SK-N-SH (cell line): ENCODE data around the gene NT5C. TPM values are rescaled to one million over a fixed set of nuclear protein-coding genes. Genes with fewer than 3 reads are reported as not detected.
A peak's percentile ranks its signal among the peaks of the same experiment; 100 is the strongest.
"Not testable (repeated sequence)": the region's sequence is repeated elsewhere in the genome, so short reads cannot be mapped to it uniquely, and the experiment has no call there.

Experiments used
- CTCF ChIA-PET: fragments of 300-600, 350-600 bp; formaldehyde crosslinking; extraction: SDS; loops from one replicate; lab custom pipeline; 2021; lab: Yijun Ruan, JAX
- POLR2A ChIA-PET: fragments of 350-600 bp; sonication (Branson Sonifier 250); formaldehyde crosslinking; extraction: SDS; loops from one replicate; lab custom pipeline; 2020; ENCODE audit warnings: antibody characterized with exemption, inconsistent platforms; lab: Yijun Ruan, JAX
- DNase-seq: peaks from one replicate; pipeline ENCODE4 v3.0.0; 2012
- H2AFZ ChIP-seq: fragments of 200-600 bp; sonication (generic); 2 replicates; pipeline ENCODE4 v1.8.1; 2016; ENCODE audit warnings: antibody characterized with exemption, mild to moderate bottlenecking, low read depth
- H3F3A ChIP-seq: fragments of 200-600 bp; sonication (generic); replicated peaks from 2 replicates; pipeline ENCODE3; 2016; ENCODE audit warnings: antibody characterized with exemption, mild to moderate bottlenecking; ENCODE audit not compliant: insufficient read depth
- H3K27ac ChIP-seq, 2 experiments: fragments of 200-500 bp in 1 of 2; fragments of 200-600 bp in 1 of 2; sonication (Bioruptor generic) in 1 of 2; sonication (generic), shearing (Covaris generic) in 1 of 2; 2 replicates each; pipeline versions ENCODE4 v1.5.1 to v1.6.1; 2014 to 2016; ENCODE audit warnings: low read depth in 2 of 2, inconsistent platforms in 1 of 2, low read length in 1 of 2, mild to moderate bottlenecking in 1 of 2, mixed read lengths in 1 of 2
- H3K27me3 ChIP-seq: fragments of 200-600 bp; sonication (generic), shearing (Covaris generic); 2 replicates; pipeline ENCODE4 v1.6.1; 2016; ENCODE audit warnings: mixed run types; ENCODE audit not compliant: insufficient read depth
- H3K36me3 ChIP-seq, 2 experiments: fragments of 200-500 bp in 1 of 2; fragments of 200-600 bp in 1 of 2; sonication (Bioruptor generic) in 1 of 2; sonication (generic) in 1 of 2; replicated peaks in 1 of 2; 2 replicates each; pipeline versions ENCODE3 to v1.5.1; 2014 to 2016; ENCODE audit warnings: low read length in 1 of 2, mild to moderate bottlenecking in 1 of 2; ENCODE audit not compliant: insufficient read depth in 2 of 2, control insufficient read depth in 1 of 2
- H3K4me1 ChIP-seq, 2 experiments: fragments of 200-500 bp in 1 of 2; fragments of 200-600 bp in 1 of 2; sonication (Bioruptor generic) in 1 of 2; sonication (generic), shearing (Covaris generic) in 1 of 2; 2 replicates each; pipeline versions ENCODE4 v1.5.1 to v1.6.1; 2014 to 2016; ENCODE audit warnings: low read depth in 1 of 2, low read length in 1 of 2, mixed run types in 1 of 2; ENCODE audit not compliant: insufficient read depth in 2 of 2, control insufficient read depth in 1 of 2
- H3K4me2 ChIP-seq: fragments of 200-600 bp; sonication (generic), shearing (Covaris generic); 2 replicates; pipeline ENCODE4 v1.6.1; 2017; ENCODE audit warnings: mixed run types
- H3K4me3 ChIP-seq, 2 experiments: fragments of 200-500 bp in 1 of 2; fragments of 200-600 bp in 1 of 2; sonication (Bioruptor generic) in 1 of 2; sonication (generic), shearing (Covaris generic) in 1 of 2; 2 replicates each; pipeline versions ENCODE4 v1.5.1 to v1.8.1; 2014 to 2016; ENCODE audit warnings: low read depth in 2 of 2, inconsistent platforms in 1 of 2, low read length in 1 of 2, mild to moderate bottlenecking in 1 of 2, mixed read lengths in 1 of 2, moderate library complexity in 1 of 2
- H3K79me2 ChIP-seq: fragments of 200-600 bp; sonication (generic); 2 replicates; pipeline ENCODE4 v1.8.1; 2017; ENCODE audit warnings: mild to moderate bottlenecking; ENCODE audit not compliant: insufficient read depth
- H3K9ac ChIP-seq: fragments of 200-600 bp; sonication (generic); 2 replicates; pipeline ENCODE4 v1.6.1; 2017; ENCODE audit warnings: mixed run types
- H3K9me2 ChIP-seq: fragments of 200-600 bp; sonication (generic); 2 replicates; pipeline ENCODE4 v1.6.1; 2017; ENCODE audit warnings: mixed run types
- H3K9me3 ChIP-seq: fragments of 200-600 bp; sonication (generic); 2 replicates; pipeline ENCODE4 v1.6.1; 2017; ENCODE audit warnings: mixed run types, mild to moderate bottlenecking, moderate library complexity
- H4K20me1 ChIP-seq: fragments of 200-600 bp; sonication (generic); 2 replicates; pipeline ENCODE4 v1.6.1; 2017; ENCODE audit warnings: mild to moderate bottlenecking, mixed run types; ENCODE audit not compliant: insufficient read depth
- CHD2 ChIP-seq: fragments of 150-350 bp; IDR thresholded peaks from 2 replicates; pipeline ENCODE4 v1.6.1; 2018; ENCODE audit warnings: low read length; ENCODE audit not compliant: partially characterized antibody
- ELF1 ChIP-seq: IDR thresholded peaks from 2 replicates; pipeline ENCODE4 v1.4.0; 2012
- FOSL2 ChIP-seq: IDR thresholded peaks from 2 replicates; pipeline ENCODE4 v1.4.0; 2012; ENCODE audit warnings: low read depth, mild to moderate bottlenecking, moderate library complexity, borderline replicate concordance
- JUND ChIP-seq: IDR thresholded peaks from 2 replicates; pipeline ENCODE4 v1.4.0; 2012
- POLR2AphosphoS5 ChIP-seq: IDR thresholded peaks from 2 replicates; pipeline ENCODE4 v1.6.1; 2012; ENCODE audit warnings: low read depth, low read length
- YY1 ChIP-seq: IDR thresholded peaks from 2 replicates; pipeline ENCODE4 v1.4.0; 2012; ENCODE audit warnings: low read depth, mild to moderate bottlenecking
- WGBS: methylation state at CpG from one replicate; pipeline ENCODE4 v1.1.6; 2017; ENCODE audit warnings: low lambda C conversion rate; 5-methylcytosine and 5-hydroxymethylcytosine counted together
- polyA plus RNA-seq, 3 experiments: library from polyadenylated mRNA; depleted of rRNA; stranded (reverse); fragments of >200 nt; gene quantifications; 2 replicates each; pipeline ENCODE4 v1.2.3, GENCODE V29; 2012
- TF ChIP-seq, protein P1 (sequence below): IDR thresholded peaks from 2 replicates; pipeline ENCODE4 v1.4.0; 2012; ENCODE audit warnings: low read depth
- TF ChIP-seq, protein P2 (sequence below): IDR thresholded peaks from 2 replicates; pipeline ENCODE4; 2012

Gene NT5C
- polyA plus RNA-seq, 1 of the 3 experiments (the other 2 are of a cell fraction): 111 TPM

DNA sequence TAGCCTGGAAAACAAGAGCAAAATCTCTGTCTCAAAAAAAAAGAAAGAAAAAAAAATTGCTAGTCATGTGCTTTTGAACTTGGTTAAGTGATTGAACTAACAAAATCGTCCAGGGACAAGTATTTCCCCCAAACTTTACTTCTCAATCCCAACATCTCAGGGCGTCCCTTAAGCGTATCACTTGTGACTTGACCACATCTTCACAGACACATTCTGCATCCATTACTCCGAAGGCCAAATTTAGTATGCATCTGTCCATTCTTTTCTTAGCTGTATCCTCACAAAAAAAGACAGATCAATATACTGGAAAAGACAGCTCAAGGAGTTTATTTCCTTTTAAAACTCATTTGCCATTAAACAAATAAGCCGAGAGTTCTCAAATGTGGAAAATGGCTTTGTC lies 28.7 kb upstream of the NT5C start:
- H3K27ac ChIP-seq: peak overlapping the region in 1 of 2 experiments; percentile 55; a peak in 2 of 4 replicates
- no peaks in the 10 kb centered on the region for H3K9me3 ChIP-seq
- H3K27me3 ChIP-seq: no peaks in the 10 kb centered on the region
- H4K20me1 ChIP-seq: no peaks in the 10 kb centered on the region
- H3K4me2 ChIP-seq: no peak overlapping the region
- TF ChIP-seq, protein P1, sequence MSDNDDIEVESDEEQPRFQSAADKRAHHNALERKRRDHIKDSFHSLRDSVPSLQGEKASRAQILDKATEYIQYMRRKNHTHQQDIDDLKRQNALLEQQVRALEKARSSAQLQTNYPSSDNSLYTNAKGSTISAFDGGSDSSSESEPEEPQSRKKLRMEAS: no peak
- TF ChIP-seq POLR2AphosphoS5 (no peak), CHD2 (no peak), JUND (no peak)
- peaks cover 34% of the 10 kb centered on the region; the same call in 1 of the 2 replicates for H3K79me2 ChIP-seq
- H2AFZ ChIP-seq: no peak overlapping the region
- ChIA-PET CTCF (interaction anchor here (0.9 to 2.5 kb wide), 4 partner anchors 12 to 46 kb away, joined by 3 to 14 read pairs (median 6); no protein-coding TSS in a partner anchor), POLR2A (no interaction called here)
- no peak for DNase-seq
- H3K9ac ChIP-seq: no peak overlapping the region
- no peaks in the 10 kb centered on the region for H3K9me2 ChIP-seq
- H3F3A ChIP-seq: peaks cover 41% of the 10 kb centered on the region
- peaks cover 5 to 42% of the 10 kb centered on the region in 2 experiments for H3K36me3 ChIP-seq
- WGBS: 95% methylated on average over 5 of the region's 5 CpGs
- peaks cover 0 to 8% of the 10 kb centered on the region in 2 experiments; a peak in 1 of 4 replicates for H3K4me1 ChIP-seq
- no peak overlapping the region for H3K4me3 ChIP-seq

DNA sequence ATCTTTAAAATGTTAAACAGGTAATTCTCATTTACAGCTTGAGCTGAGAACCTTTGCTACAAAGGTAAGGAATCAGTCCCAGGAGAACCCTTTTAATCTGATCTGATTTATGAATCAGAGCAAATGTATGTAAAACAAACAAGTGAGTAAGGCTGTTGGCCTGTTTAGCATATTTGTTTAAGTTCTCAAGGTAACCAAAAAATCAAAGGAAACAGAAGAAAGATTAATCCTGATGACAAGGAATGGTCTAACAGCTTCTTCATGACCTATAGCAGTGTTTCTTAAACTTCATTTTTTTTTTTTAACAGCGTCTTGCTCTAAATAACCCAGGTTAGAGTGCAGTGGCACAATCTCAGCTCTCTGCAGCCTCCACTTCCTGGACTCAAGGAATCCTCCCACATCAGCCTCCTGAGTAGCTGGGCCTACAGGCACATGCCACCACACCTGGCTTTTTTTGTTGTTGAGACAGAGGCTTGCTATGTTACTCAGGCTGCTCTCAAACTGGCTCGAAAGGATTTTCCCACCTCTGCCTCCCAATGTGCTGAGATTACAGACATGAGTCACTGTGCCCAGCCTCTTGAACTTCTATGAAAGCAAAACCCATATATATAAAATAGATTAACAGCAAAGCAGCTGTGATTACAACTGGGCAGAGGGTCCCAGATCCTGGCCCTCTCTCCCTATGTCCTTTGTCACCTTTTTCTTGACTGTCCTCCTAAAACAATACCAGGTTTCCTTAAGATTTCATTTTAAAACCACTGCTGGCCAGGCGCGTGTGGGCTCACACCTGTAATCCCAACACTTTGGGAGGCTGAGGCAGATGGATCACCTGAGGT lies 27.9 kb upstream of the NT5C start:
- Histone ChIP-seq H3K79me2 (peaks cover 27% of the 10 kb centered on the region; the same call in 1 of the 2 replicates), H4K20me1 (no peaks in the 10 kb centered on the region), H3K9me2 (no peaks in the 10 kb centered on the region), H3K4me3 (no peak overlapping the region), H3K9ac (peak overlapping the region; percentile 33; the same call in 1 of the 2 replicates), H3K4me2 (no peak overlapping the region), H2AFZ (no peak overlapping the region), H3K27me3 (no peaks in the 10 kb centered on the region), H3K36me3 (peaks cover 5 to 36% of the 10 kb centered on the region in 2 experiments), H3K27ac (peak overlapping the region in 1 of 2 experiments; percentile 55; a peak in 2 of 4 replicates), H3K4me1 (peaks cover 5 to 8% of the 10 kb centered on the region in 2 experiments; a peak in 3 of 4 replicates), H3K9me3 (no peaks in the 10 kb centered on the region), H3F3A (peaks cover 43% of the 10 kb centered on the region)
- DNase-seq: no peak
- CTCF ChIA-PET: interaction anchor here (0.9 to 2.5 kb wide), 6 partner anchors 11 to 45 kb away, joined by 3 to 14 read pairs (median 4); no protein-coding TSS in a partner anchor
- POLR2A ChIA-PET: no interaction called here
- WGBS: 75% methylated on average over 4 of the region's 4 CpGs
- TF ChIP-seq, protein P2, sequence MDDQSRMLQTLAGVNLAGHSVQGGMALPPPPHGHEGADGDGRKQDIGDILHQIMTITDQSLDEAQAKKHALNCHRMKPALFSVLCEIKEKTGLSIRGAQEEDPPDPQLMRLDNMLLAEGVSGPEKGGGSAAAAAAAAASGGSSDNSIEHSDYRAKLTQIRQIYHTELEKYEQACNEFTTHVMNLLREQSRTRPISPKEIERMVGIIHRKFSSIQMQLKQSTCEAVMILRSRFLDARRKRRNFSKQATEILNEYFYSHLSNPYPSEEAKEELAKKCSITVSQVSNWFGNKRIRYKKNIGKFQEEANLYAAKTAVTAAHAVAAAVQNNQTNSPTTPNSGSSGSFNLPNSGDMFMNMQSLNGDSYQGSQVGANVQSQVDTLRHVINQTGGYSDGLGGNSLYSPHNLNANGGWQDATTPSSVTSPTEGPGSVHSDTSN: 0 out of 2 replicates have a peak, but pooled peaks have one; percentile 14
- TF ChIP-seq FOSL2: peak; percentile 26; the same call in 1 of the 2 replicates
- no peak for TF ChIP-seq YY1
- no peak for TF ChIP-seq ELF1
- TF ChIP-seq JUND: 0 out of 2 replicates have a peak, but pooled peaks have one; percentile 7

DNA sequence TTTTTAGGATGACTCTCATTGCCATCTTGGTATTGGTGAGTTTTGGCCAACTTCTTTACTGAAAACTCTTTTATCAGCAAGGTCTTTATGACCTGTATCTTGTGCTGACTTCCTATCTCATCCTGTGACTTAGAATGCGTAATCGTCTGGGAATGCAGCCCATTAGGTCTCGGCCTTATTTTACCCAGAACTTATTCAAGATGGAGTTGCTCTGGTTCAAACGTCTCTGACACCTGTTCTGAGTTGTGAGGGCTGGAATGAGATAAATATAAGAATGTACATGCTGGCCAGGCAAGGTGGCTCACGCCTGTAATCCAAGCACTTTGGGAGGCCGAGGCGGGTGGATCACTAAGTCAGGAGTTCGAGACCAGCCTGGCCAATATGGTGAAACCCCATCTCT lies 26.9 kb upstream of the NT5C start:
- WGBS: 81% methylated on average over 8 of the region's 8 CpGs
- H3K9me2 ChIP-seq, H3K4me3 ChIP-seq, DNase-seq, H3K9me3 ChIP-seq, H3K4me1 ChIP-seq, H2AFZ ChIP-seq, H4K20me1 ChIP-seq, H3K4me2 ChIP-seq, H3K9ac ChIP-seq, H3K27me3 ChIP-seq, POLR2A ChIA-PET: not testable (repeated sequence)
- Histone ChIP-seq H3K79me2 (peaks cover 28% of the 10 kb centered on the region), H3K36me3 (peaks cover 2 to 27% of the 10 kb centered on the region in 2 experiments), H3F3A (peaks cover 43% of the 10 kb centered on the region), H3K27ac (peak overlapping the region in 1 of 2 experiments; percentile 55; a peak in 2 of 4 replicates)
- CTCF ChIA-PET: interaction anchor here (1.2 to 2.5 kb wide), 3 partner anchors 27 to 44 kb away, joined by 4 to 14 read pairs (median 6); partner anchors contain the start of gene NT5C
